Measurements from ENCODE around the gene VSIG8.
A peak's percentile ranks its signal among the peaks of the same experiment; 100 is the strongest.

VSIG8 gene

DNA sequence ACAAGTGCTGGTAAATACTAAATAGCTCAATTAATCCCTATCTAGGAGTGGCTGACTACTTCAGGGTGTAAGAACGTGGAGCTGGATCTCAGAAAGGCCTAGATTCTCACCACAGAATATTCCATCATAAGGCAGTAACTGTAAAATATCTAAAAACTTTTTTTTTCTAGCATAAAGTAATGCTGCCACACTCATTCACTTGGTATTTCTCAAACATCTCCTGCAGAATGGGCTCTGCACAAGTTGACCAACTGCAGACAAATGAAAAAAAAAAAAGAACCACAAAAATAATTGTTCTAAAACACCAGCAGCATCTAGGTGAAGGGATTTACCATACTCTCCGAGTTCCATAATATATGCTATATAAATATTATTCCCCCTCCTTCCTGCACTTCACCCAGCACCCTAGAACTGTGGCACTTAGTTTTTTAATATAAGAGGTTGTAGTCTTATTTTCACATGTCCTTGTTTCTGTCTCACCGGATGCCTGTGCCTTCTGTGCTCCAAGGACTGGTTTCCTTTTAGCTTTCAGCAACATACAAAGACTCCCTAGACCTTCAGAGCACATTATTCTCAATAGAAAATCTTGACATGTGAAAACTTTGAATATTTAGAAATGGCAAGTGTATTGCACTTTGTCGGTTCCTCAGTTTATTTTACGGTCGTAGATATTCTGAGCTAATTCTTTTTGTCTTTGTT lies 8.9 kb downstream of the VSIG8 start:
- H3K4me3 ChIP-seq (ENCODE audit: low read length): no peak overlapping the region
- DNase-seq (ENCODE audit: low read depth): no peak
- TF ChIP-seq, protein P1, sequence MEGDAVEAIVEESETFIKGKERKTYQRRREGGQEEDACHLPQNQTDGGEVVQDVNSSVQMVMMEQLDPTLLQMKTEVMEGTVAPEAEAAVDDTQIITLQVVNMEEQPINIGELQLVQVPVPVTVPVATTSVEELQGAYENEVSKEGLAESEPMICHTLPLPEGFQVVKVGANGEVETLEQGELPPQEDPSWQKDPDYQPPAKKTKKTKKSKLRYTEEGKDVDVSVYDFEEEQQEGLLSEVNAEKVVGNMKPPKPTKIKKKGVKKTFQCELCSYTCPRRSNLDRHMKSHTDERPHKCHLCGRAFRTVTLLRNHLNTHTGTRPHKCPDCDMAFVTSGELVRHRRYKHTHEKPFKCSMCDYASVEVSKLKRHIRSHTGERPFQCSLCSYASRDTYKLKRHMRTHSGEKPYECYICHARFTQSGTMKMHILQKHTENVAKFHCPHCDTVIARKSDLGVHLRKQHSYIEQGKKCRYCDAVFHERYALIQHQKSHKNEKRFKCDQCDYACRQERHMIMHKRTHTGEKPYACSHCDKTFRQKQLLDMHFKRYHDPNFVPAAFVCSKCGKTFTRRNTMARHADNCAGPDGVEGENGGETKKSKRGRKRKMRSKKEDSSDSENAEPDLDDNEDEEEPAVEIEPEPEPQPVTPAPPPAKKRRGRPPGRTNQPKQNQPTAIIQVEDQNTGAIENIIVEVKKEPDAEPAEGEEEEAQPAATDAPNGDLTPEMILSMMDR (IDR thresholded peaks at IDR 0.05; ENCODE audit: insufficient read depth, low read depth, low read length, missing control alignments): no peak

DNA sequence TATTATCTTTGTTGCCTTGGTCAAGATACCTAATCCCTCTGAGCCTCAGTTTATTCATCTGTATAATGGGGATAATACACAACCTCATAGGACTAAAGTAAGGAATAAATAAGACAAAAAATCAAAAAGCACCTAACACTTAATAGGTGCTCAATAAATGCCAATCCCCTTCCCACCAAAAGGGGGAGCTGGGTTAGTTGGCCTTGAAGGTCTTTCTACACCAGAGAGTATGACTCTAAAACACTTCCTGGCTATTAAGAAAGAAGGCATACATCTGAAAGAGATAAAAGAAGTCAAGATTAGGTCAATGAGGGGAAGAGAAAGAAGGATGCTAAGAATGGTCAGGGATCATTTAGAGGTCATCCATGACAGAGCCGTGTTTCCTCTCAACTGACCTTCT lies 11.1 kb downstream of the VSIG8 start:
- no peak for DNase-seq (ENCODE audit: low read depth)
- TF ChIP-seq, protein P1 (IDR thresholded peaks at IDR 0.05; ENCODE audit: insufficient read depth, low read depth, low read length, missing control alignments): no peak
- H3K4me3 ChIP-seq (ENCODE audit: low read length): no peak overlapping the region

DNA sequence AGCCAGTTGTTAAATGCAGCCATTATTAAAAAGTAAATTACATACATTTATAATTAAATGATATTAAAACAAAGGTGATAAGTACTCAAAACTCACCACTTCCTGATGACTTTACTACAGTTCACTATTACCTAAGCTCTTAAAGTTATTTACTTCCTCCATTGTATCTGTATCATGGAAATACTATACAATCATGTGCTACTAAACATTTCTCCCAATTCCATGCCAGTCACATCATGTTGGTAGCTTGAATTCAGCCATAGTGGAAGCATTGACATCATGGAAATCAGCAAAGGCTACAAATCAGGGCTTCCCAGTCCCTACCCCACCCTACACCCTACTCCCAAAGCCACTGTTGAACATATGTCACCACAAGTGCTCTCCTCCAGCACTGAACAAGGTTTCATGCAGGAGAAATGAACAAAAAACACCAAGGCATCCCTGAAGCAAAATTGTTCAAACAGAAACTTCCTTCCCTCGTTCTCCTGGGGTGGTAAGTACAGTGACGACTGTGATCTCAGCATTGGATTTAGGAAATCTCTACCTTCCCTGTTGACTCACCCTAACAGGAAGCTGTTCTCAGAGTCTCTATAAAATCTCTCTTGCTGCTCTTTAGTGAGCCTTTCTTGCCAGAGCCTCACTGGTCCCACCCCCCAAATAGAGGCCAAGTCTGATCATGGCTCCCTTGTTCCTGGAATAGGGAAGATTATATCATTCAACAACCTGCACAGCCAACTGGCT lies 12.7 kb downstream of the VSIG8 start:
- H3K4me3 ChIP-seq (ENCODE audit: low read length): no peak overlapping the region
- TF ChIP-seq, protein P1 (IDR thresholded peaks at IDR 0.05; ENCODE audit: insufficient read depth, low read depth, low read length, missing control alignments): no peak
- peak; percentile 84 for DNase-seq (ENCODE audit: low read depth)

GRCh38 chr1:159848326-159848725 lies 14.1 kb downstream of the VSIG8 start:
- H3K4me3 ChIP-seq (ENCODE audit: low read length): no peak overlapping the region
- TF ChIP-seq, protein P1 (IDR thresholded peaks at IDR 0.05; ENCODE audit: insufficient read depth, low read depth, low read length, missing control alignments): no peak
- DNase-seq (ENCODE audit: low read depth): no peak

- H3K4me3 ChIP-seq (ENCODE audit: low read length): no peak overlapping the region
- TF ChIP-seq, protein P1 (IDR thresholded peaks at IDR 0.05; ENCODE audit: insufficient read depth, low read depth, low read length, missing control alignments): no peak
- no peak for DNase-seq (ENCODE audit: low read depth)
Measured at GRCh38 chr1:159847231-159847630, 15.2 kb downstream of the VSIG8 start.

DNA sequence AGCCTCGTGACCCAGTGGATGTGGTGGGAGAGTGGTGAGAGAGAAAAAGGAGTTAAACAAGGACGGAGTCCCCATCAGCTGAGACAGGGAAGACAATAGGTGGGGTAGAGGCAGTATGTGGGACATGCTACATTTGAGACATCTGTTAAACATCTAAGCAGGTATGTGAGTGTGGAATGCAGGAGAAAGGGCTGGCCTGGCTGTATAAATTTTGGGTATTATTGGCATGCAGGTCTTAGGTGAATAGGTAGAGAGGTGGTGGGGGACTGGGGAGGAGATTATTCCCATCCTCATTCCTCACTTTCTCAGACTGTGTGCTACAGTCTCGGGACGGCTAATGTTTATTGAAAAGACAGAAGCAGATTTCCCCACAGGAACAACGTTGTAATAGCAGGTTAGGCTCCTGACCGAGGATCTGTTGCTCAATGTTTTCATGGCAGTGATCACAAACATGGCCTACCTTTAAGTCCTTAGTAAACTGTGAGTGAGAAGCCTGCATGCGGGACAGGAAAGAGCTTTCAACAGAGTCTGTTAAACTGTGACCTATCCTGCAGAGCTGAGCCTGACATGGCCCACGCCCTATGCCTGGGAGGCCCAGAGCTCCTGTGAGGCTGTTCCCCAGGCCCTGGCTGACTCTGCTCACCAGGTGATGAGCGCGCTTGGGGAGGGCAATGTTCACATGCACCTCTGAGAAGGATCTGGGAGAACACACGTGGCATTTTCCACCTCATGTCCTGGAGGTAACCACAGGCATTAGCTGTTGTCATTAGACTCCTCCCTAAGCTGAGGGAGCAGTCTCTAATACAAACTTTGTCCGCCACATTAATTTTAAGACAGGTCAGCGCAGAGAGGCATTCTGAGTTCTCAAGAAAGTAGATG lies 16.5 kb downstream of the VSIG8 start:
- peak; percentile 72 for DNase-seq (ENCODE audit: low read depth)
- no peak overlapping the region for H3K4me3 ChIP-seq (ENCODE audit: low read length)
- TF ChIP-seq, protein P1 (IDR thresholded peaks at IDR 0.05; ENCODE audit: insufficient read depth, low read depth, low read length, missing control alignments): peak; percentile 18
